ENCODE results near the gene RHOF.

DNA sequence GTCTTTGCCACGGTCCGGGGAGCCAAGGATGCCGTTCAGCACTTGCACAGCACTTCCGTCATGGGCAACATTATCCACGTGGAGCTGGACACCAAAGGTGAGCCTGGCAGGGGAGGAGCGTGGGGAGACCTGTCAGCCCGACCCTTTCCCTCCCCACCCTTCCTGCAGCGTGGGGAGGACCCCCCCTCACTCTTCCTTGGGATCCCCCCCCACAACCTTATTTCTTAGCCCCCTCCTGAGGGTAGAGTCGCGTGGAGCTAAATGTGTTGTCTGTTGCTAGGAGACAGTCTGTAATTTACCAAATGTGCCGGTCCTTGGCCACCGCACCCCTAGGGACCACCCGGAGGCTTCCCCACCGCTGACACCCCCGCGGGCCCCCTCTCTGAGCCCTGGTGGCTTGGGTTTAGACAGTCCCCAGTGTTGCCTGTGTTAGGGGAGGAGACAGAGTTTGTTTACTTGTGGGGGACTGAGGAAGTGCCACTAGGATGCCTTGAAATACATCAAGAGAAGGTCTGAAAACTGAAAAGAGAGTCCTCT lies 12.6 kb upstream of the RHOF start:
- TF ChIP-seq CTCF (IDR thresholded peaks at IDR 0.05), result no peak
- no peak for TF ChIP-seq ZFX (IDR thresholded peaks at IDR 0.05; ENCODE audit: borderline replicate concordance)

Measured in 22Rv1 (cell line).